ENCODE results near the gene DDIT3. TPM values are rescaled to one million over a fixed set of nuclear protein-coding genes. Genes with fewer than 3 reads are reported as not detected.

The DDIT3 gene
- total and polyA plus RNA-seq, 4 donors = 4.7 to 30.2 (median 16.2) TPM

DNA sequence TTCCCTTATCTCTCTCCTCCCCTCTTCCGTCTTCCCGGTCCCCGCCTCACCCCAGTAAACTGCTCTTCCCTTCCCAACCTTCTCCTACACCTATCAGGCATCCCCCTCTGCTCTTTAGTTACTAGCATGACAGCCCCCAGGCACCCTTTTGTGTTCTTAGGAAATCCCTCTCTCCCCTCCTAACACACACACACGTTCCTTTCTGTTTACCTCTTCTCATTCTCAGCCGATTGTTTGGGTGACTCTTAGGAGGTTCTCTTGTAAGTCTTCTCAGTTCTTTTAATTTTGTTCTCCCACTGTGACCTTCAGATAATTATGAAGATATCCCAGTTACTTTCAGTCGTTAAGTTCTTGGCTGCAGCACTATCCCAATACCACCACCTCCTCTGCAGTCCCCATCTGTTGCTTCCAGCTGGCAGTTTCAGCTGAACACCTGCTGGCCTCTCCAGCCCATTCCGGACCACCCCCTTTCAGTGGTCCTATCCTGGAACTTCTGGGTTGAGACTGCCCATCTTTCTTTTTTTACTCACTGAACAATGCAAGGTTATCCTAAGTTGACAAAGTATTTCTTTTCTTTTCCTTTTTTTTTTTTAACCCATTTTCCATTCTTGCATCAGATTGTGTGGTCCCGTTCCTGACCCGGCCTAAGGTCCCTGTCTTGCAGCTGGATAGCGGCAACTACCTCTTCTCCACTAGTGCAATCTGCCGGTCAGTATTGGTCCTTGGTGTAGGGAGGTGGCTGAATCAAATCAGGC is 31.7 kb downstream of the DDIT3 start (continued):
- TF ChIP-seq ZBTB33 (IDR thresholded peaks at IDR 0.05) (no peak), YY1 (IDR thresholded peaks at IDR 0.05) (no peak), RAD21 (IDR thresholded peaks at IDR 0.05) (no peak), SP1 (IDR thresholded peaks at IDR 0.05) (no peak), JUND (IDR thresholded peaks at IDR 0.05) (no peak)

DNA sequence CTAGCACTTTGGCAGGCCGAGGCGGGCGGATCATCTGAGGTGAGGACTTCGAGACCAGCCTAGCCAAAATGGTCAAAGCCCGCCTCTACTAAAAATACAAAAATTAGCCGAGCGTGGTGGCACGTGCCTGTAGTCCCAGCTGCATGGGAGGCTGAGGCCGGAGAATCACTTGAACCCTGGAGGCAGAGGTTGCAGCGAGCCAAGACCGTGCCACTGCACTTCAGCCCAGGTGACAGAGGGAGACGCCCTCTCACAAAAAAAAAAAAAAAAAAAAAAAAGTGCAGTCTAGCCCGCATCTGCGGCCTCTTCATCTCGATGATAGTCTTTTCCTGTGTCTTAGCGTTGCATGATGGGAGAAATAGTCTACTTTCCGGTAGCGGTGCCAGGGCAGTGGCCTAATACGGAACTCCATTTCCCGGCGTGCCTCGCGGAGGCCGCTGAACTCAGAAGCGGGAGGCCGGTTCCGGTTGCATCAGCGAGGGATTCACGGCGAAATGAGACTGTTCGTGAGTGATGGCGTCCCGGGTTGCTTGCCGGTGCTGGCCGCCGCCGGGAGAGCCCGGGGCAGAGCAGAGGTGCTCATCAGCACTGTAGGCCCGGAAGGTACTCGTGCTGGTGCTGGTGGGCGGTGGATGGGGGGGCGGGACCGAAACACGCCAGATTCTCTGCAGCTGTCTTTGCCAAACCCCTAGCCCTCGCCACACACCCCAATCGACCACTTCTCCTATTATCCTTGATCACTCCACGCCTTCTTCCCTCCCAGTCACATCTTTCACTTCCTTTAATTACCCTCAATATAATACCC is 32.5 kb downstream of the DDIT3 start, which contains the start of gene MARS1:
TSS of gene MARS1 (plus strand) at position 472 of the 805 bp plus-strand sequence. CDS start at position 495, 23 bp downstream.
- TF ChIP-seq ZBTB33 (IDR thresholded peaks at IDR 0.05) (peak; percentile 93), SP1 (IDR thresholded peaks at IDR 0.05) (peak; percentile 86), EGR1 (IDR thresholded peaks at IDR 0.05; ENCODE audit: low read depth in 2 of 2) (peak; percentile 43 to 62), JUND (IDR thresholded peaks at IDR 0.05) (peak; percentile 65), RAD21 (IDR thresholded peaks at IDR 0.05) (peak; percentile 49 to 58), GABPA (IDR thresholded peaks at IDR 0.05 in 1 of 2, conservative IDR thresholded peaks at IDR 0.05 in 1 of 2) (peak; percentile 66 to 94), YY1 (IDR thresholded peaks at IDR 0.05) (peak; percentile 91), RXRA (IDR thresholded peaks at IDR 0.05) (peak; percentile 86 to 88), FOXA2 (IDR thresholded peaks at IDR 0.05) (no peak), REST (IDR thresholded peaks at IDR 0.05) (no peak), NR2F2 (IDR thresholded peaks at IDR 0.05) (peak; percentile 47), HNF4A (conservative IDR thresholded peaks at IDR 0.05) (peak; percentile 48 to 51), CTCF (IDR thresholded peaks at IDR 0.05; ENCODE audit: low read depth, low read length, missing input control) (peak; percentile 3), TAF1 (conservative IDR thresholded peaks at IDR 0.05) (no peak), FOXA1 (IDR thresholded peaks at IDR 0.05) (no peak), HNF4G (IDR thresholded peaks at IDR 0.05) (no peak)
- TF ChIP-seq, protein P1, sequence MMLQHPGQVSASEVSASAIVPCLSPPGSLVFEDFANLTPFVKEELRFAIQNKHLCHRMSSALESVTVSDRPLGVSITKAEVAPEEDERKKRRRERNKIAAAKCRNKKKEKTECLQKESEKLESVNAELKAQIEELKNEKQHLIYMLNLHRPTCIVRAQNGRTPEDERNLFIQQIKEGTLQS (IDR thresholded peaks at IDR 0.05) = peak; percentile 95
- TF ChIP-seq, protein P2, sequence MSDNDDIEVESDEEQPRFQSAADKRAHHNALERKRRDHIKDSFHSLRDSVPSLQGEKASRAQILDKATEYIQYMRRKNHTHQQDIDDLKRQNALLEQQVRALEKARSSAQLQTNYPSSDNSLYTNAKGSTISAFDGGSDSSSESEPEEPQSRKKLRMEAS (IDR thresholded peaks at IDR 0.05) = peak; percentile 89
- Histone ChIP-seq H3K36me3 (ENCODE audit: control insufficient read depth in 4 of 4, insufficient read depth in 3 of 4, low read depth in 1 of 4, low read length in 3 of 4) (peaks cover 5 to 25% (median 17%) of the 10 kb centered on the region in 4 donors), H3K9me3 (ENCODE audit: control insufficient read depth in 4 of 4, low read length in 3 of 4) (no peaks in the 10 kb centered on the region), H3K4me3 (ENCODE audit: low read depth in 1 of 3, low read length in 3 of 3) (peak within 1 kb of the TSS; percentile 76 to 94 (median 88)), H3K9ac (ENCODE audit: low read depth in 1 of 2, low read length in 2 of 2) (peak within 1 kb of the TSS; percentile 66 to 93), H3K4me1 (ENCODE audit: control insufficient read depth in 4 of 4, insufficient read depth in 4 of 4, low read length in 3 of 4) (peaks cover 2 to 17% (median 11%) of the 10 kb centered on the region in 4 donors), H3K27ac (ENCODE audit: low read depth in 1 of 2, low read length in 2 of 2) (peak within 1 kb of the TSS; percentile 62 to 70), H3K27me3 (ENCODE audit: control insufficient read depth in 4 of 4, insufficient read depth in 4 of 4, low read length in 3 of 4) (no peaks in the 10 kb centered on the region)
- peak; percentile 86 for DNase-seq (ENCODE audit: low spot score)
- 10% methylated on average over 47 of the region's 47 CpGs for WGBS
